Bronchial epithelial cell (primary cell): ENCODE measurements around the gene C4orf50. TPM values are rescaled to one million over a fixed set of nuclear protein-coding genes. Genes with fewer than 3 reads are reported as not detected.

Source experiments
- DNase-seq: peaks from one replicate; pipeline ENCODE4 v3.0.0-alpha.2; 2010; ENCODE audit warnings: low read depth
- FAIRE-seq: peaks from 2 replicates; lab custom pipeline; 2011; peaks lifted over from hg19 to GRCh38; lab: Jason Lieb, UNC
- H3K27me3 ChIP-seq: 2 replicates; pipeline ENCODE4 v1.5.1; 2011; ENCODE audit warnings: low read length; ENCODE audit not compliant: control insufficient read depth, insufficient read depth
- H3K36me3 ChIP-seq: 2 replicates; pipeline ENCODE4 v1.5.1; 2011; ENCODE audit warnings: low read length; ENCODE audit not compliant: control insufficient read depth, insufficient read depth
- H3K4me3 ChIP-seq: 2 replicates; pipeline ENCODE4 v1.5.1; 2011; ENCODE audit warnings: mild to moderate bottlenecking, low read depth, low read length, control low read depth
- CTCF ChIP-seq: IDR thresholded peaks from 2 replicates; pipeline ENCODE4 v1.5.1; 2011; ENCODE audit warnings: mild to moderate bottlenecking, moderate library complexity, low read length, control low read depth, inconsistent platforms; ENCODE audit not compliant: insufficient read depth, severe bottlenecking
- total RNA-seq: library from RNA; depleted of rRNA; stranded (reverse); fragments of >200 nt; gene quantifications from 2 replicates; pipeline ENCODE4 v1.2.1, GENCODE V29; 2014

C4orf50 gene
- total RNA-seq, 1 donor from 2014 or later: not detected

GRCh38 chr4:5957076-5957475, 61.2 kb downstream of the C4orf50 start:
- FAIRE-seq: no peak
- Histone ChIP-seq H3K4me3 (no peak overlapping the region), H3K36me3 (no peaks in the 10 kb centered on the region), H3K27me3 (no peaks in the 10 kb centered on the region)
- DNase-seq: no peak
- TF ChIP-seq CTCF: no peak

- DNase-seq (no peak), FAIRE-seq (peak; percentile 60)
- no peak overlapping the region for H3K4me3 ChIP-seq
- no peaks in the 10 kb centered on the region for H3K36me3 ChIP-seq
- TF ChIP-seq CTCF: no peak
- no peaks in the 10 kb centered on the region for H3K27me3 ChIP-seq
Measured at GRCh38 chr4:5956285-5957021, 61.8 kb downstream of the C4orf50 start.

GRCh38 chr4:5955856-5956255, 62.4 kb downstream of the C4orf50 start:
- no peaks in the 10 kb centered on the region for H3K36me3 ChIP-seq

GRCh38 chr4:5955201-5955821, 62.9 kb downstream of the C4orf50 start:
- TF ChIP-seq CTCF: no peak
- FAIRE-seq: no peak

More at GRCh38 chr4:5955856-5956255, 62.4 kb downstream of the C4orf50 start:
- FAIRE-seq: peak; percentile 68
- DNase-seq: no peak
- no peaks in the 10 kb centered on the region for H3K27me3 ChIP-seq
- no peak for TF ChIP-seq CTCF
- H3K4me3 ChIP-seq: no peak overlapping the region

GRCh38 chr4:5954056-5954760, 64.0 kb downstream of the C4orf50 start:
- no peak for DNase-seq
- H3K27me3 ChIP-seq: no peaks in the 10 kb centered on the region
- FAIRE-seq: no peak
- H3K36me3 ChIP-seq: no peaks in the 10 kb centered on the region
- H3K4me3 ChIP-seq: no peak overlapping the region
- TF ChIP-seq CTCF: no peak

More at GRCh38 chr4:5955201-5955821, 62.9 kb downstream of the C4orf50 start:
- Histone ChIP-seq H3K27me3 (no peaks in the 10 kb centered on the region), H3K4me3 (no peak overlapping the region), H3K36me3 (no peaks in the 10 kb centered on the region)
- DNase-seq: no peak
